Measurements from ENCODE around the gene IKZF3.
"Not testable (repeated sequence)": the region's sequence is repeated elsewhere in the genome, so short reads cannot be mapped to it uniquely, and the experiment has no call there.

DNA sequence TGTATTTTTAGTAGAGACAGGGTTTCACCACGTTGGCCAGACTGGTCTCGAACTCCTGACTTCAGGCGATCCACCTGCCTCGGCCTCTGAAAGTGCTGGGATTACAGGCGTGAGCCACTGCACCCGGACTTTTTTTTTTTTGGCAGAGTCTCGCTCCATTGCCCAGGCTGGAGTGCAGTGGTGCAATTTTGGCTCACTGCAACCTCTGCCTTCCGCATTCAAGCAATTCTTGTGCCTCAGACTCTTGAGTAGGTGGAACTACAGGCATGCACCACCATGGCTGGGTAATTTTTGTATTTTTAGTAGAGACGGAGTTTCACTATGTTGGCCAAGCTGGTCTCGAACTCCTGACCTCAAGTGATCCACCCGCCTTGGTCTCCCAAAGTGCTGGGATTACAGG, 153.0 kb downstream of the IKZF3 start:
- TF ChIP-seq, protein P1, sequence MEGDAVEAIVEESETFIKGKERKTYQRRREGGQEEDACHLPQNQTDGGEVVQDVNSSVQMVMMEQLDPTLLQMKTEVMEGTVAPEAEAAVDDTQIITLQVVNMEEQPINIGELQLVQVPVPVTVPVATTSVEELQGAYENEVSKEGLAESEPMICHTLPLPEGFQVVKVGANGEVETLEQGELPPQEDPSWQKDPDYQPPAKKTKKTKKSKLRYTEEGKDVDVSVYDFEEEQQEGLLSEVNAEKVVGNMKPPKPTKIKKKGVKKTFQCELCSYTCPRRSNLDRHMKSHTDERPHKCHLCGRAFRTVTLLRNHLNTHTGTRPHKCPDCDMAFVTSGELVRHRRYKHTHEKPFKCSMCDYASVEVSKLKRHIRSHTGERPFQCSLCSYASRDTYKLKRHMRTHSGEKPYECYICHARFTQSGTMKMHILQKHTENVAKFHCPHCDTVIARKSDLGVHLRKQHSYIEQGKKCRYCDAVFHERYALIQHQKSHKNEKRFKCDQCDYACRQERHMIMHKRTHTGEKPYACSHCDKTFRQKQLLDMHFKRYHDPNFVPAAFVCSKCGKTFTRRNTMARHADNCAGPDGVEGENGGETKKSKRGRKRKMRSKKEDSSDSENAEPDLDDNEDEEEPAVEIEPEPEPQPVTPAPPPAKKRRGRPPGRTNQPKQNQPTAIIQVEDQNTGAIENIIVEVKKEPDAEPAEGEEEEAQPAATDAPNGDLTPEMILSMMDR (conservative IDR thresholded peaks at IDR 0.05 in 1 of 2, IDR thresholded peaks at IDR 0.05 in 1 of 2; ENCODE audit: extremely low read depth in 1 of 2, insufficient read depth in 1 of 2, low read depth in 1 of 2, low read length in 2 of 2), result not testable (repeated sequence)
- not testable (repeated sequence) for TF ChIP-seq EZH2 (IDR thresholded peaks at IDR 0.05; ENCODE audit: borderline replicate concordance, low read length)
